Neural cell (in vitro differentiated cells): ENCODE measurements around the gene TMEM140.

Experiments used
- EP300 ChIP-seq: fragments of 450-650 bp; conservative IDR thresholded peaks from 2 replicates; pipeline ENCODE4 v1.6.1; 2014; ENCODE audit warnings: antibody characterized with exemption, mild to moderate bottlenecking, moderate library complexity; ENCODE audit not compliant: poor library complexity, severe bottlenecking
- EZH2 ChIP-seq: fragments of 200-600, 300-800 bp; shearing (Covaris generic), sonication (generic); IDR thresholded peaks from 2 replicates; pipeline ENCODE4 v1.6.1; 2014; ENCODE audit warnings: antibody characterized with exemption, low read length, borderline replicate concordance, mild to moderate bottlenecking; ENCODE audit not compliant: insufficient read depth, poor library complexity, severe bottlenecking
- POLR2AphosphoS5 ChIP-seq: IDR thresholded peaks from 2 replicates; pipeline ENCODE4 v1.6.1; 2012
- RAD21 ChIP-seq: fragments of 450-650 bp; conservative IDR thresholded peaks from 2 replicates; pipeline ENCODE4 v1.6.1; 2014; ENCODE audit warnings: antibody characterized with exemption, mild to moderate bottlenecking, moderate library complexity
- SMC3 ChIP-seq: fragments of 450-650 bp; conservative IDR thresholded peaks from 2 replicates; pipeline ENCODE4 v1.6.1; 2014; ENCODE audit warnings: antibody characterized with exemption, mild to moderate bottlenecking, moderate library complexity; ENCODE audit not compliant: poor library complexity
- TAF1 ChIP-seq: IDR thresholded peaks from 2 replicates; pipeline ENCODE4 v1.6.1; 2012; ENCODE audit warnings: low read depth
- TF ChIP-seq, protein P1 (sequence below): fragments of 450-650 bp; IDR thresholded peaks from 2 replicates; pipeline ENCODE4 v1.5.1; 2014; ENCODE audit warnings: antibody characterized with exemption, mild to moderate bottlenecking, moderate library complexity; ENCODE audit not compliant: poor library complexity, severe bottlenecking
- TF ChIP-seq, protein P2 (sequence below): IDR thresholded peaks from 2 replicates; pipeline ENCODE4 v1.6.1; 2012; ENCODE audit warnings: borderline replicate concordance

DNA sequence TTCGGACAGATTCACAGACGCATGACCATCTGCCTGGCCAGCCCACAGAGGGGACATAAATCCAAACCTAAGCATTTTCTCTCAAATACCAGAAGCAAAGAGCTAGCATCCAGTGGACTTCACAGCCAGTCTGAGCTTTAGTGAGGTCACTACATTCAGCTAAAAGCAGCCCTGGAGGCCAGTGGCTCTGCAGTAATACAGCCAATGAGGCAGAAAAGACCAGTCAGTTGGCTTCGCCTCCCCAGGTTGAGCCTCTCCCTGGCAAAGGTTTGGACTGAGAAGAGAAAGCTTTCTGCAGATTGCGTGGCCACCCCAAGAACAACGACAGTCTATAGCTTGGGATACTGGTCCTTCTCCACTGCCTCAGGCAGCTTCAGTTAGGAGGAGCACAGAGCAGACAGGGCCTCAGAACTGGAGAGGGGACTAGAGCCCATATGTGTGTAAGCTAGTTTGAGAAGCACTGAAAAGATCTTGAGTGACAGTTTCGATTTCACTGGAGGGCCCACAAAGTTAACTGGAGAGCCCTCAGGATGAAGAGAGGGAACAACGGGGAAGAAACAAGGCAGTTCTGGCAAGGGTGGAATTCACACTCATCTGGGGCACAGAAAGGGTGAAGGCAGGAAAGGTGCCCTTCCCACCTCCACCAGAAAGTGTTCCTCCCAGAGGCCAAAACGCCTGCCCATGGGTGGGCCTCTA is 59.7 kb downstream of the TMEM140 start:
- TF ChIP-seq POLR2AphosphoS5 (no peak), TAF1 (no peak), EZH2 (no peak), SMC3 (no peak), EP300 (no peak), RAD21 (no peak)
- TF ChIP-seq, protein P1, sequence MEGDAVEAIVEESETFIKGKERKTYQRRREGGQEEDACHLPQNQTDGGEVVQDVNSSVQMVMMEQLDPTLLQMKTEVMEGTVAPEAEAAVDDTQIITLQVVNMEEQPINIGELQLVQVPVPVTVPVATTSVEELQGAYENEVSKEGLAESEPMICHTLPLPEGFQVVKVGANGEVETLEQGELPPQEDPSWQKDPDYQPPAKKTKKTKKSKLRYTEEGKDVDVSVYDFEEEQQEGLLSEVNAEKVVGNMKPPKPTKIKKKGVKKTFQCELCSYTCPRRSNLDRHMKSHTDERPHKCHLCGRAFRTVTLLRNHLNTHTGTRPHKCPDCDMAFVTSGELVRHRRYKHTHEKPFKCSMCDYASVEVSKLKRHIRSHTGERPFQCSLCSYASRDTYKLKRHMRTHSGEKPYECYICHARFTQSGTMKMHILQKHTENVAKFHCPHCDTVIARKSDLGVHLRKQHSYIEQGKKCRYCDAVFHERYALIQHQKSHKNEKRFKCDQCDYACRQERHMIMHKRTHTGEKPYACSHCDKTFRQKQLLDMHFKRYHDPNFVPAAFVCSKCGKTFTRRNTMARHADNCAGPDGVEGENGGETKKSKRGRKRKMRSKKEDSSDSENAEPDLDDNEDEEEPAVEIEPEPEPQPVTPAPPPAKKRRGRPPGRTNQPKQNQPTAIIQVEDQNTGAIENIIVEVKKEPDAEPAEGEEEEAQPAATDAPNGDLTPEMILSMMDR: no peak
- TF ChIP-seq, protein P2, sequence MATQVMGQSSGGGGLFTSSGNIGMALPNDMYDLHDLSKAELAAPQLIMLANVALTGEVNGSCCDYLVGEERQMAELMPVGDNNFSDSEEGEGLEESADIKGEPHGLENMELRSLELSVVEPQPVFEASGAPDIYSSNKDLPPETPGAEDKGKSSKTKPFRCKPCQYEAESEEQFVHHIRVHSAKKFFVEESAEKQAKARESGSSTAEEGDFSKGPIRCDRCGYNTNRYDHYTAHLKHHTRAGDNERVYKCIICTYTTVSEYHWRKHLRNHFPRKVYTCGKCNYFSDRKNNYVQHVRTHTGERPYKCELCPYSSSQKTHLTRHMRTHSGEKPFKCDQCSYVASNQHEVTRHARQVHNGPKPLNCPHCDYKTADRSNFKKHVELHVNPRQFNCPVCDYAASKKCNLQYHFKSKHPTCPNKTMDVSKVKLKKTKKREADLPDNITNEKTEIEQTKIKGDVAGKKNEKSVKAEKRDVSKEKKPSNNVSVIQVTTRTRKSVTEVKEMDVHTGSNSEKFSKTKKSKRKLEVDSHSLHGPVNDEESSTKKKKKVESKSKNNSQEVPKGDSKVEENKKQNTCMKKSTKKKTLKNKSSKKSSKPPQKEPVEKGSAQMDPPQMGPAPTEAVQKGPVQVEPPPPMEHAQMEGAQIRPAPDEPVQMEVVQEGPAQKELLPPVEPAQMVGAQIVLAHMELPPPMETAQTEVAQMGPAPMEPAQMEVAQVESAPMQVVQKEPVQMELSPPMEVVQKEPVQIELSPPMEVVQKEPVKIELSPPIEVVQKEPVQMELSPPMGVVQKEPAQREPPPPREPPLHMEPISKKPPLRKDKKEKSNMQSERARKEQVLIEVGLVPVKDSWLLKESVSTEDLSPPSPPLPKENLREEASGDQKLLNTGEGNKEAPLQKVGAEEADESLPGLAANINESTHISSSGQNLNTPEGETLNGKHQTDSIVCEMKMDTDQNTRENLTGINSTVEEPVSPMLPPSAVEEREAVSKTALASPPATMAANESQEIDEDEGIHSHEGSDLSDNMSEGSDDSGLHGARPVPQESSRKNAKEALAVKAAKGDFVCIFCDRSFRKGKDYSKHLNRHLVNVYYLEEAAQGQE: no peak
